HL-60 (cell line): Measurements from ENCODE around the gene TMPRSS2.

Experiments
- DNase-seq, 2 experiments: peaks; one replicate each; pipeline ENCODE4 v3.0.0-alpha.2; 2010 to 2020; ENCODE audit warnings: low read depth in 1 of 2, low spot score in 1 of 2
- H3K27ac ChIP-seq: fragments of 250-450 bp; sonication (Bioruptor Pico); replicated peaks from 2 replicates; pipeline ENCODE4 v1.5.1; 2020; ENCODE audit warnings: mild to moderate bottlenecking, moderate library complexity
- H3K27me3 ChIP-seq: fragments of 250-450 bp; sonication (Bioruptor Pico); 2 replicates; pipeline ENCODE4 v1.5.1; 2021; ENCODE audit warnings: mild to moderate bottlenecking, moderate library complexity; ENCODE audit not compliant: insufficient read depth, poor library complexity, severe bottlenecking
- H3K4me3 ChIP-seq: replicated peaks from 2 replicates; pipeline ENCODE4 v1.5.1; 2011; ENCODE audit warnings: mild to moderate bottlenecking, control low read depth, low read length; ENCODE audit not compliant: insufficient read depth
- GABPA ChIP-seq: IDR thresholded peaks from 2 replicates; pipeline ENCODE4 v1.6.1; 2012; ENCODE audit warnings: low read depth
- POLR2AphosphoS5 ChIP-seq: IDR thresholded peaks from 2 replicates; pipeline ENCODE4 v1.6.1; 2012; ENCODE audit warnings: low read depth
- SPI1 ChIP-seq: IDR thresholded peaks from 2 replicates; pipeline ENCODE4 v1.6.1; 2012; ENCODE audit warnings: low read depth, mild to moderate bottlenecking, borderline replicate concordance
- TF ChIP-seq, protein P1 (sequence below): IDR thresholded peaks from 2 replicates; pipeline ENCODE4 v1.6.1; 2012; ENCODE audit warnings: low read depth; ENCODE audit not compliant: insufficient replicate concordance
- TF ChIP-seq, protein P2 (sequence below): IDR thresholded peaks from one replicate; pipeline ENCODE4 v1.5.1; 2011; ENCODE audit warnings: low read length, control low read depth, inconsistent platforms; ENCODE audit not compliant: insufficient read depth

TMPRSS2 gene

DNA sequence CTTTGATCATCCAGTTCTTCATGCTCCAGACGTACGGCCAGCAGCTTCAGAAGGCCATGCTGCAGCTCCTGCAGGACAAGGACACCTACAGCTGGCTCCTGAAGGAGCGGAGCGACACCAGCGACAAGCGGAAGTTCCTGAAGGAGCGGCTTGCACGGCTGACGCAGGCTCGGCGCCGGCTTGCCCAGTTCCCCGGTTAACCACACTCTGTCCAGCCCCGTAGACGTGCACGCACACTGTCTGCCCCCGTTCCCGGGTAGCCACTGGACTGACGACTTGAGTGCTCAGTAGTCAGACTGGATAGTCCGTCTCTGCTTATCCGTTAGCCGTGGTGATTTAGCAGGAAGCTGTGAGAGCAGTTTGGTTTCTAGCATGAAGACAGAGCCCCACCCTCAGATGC is 49.4 kb downstream of the TMPRSS2 start:
- Histone ChIP-seq H3K27me3 (no peaks in the 10 kb centered on the region), H3K4me3 (no peak overlapping the region), H3K27ac (no peak overlapping the region)
- TF ChIP-seq, protein P1, sequence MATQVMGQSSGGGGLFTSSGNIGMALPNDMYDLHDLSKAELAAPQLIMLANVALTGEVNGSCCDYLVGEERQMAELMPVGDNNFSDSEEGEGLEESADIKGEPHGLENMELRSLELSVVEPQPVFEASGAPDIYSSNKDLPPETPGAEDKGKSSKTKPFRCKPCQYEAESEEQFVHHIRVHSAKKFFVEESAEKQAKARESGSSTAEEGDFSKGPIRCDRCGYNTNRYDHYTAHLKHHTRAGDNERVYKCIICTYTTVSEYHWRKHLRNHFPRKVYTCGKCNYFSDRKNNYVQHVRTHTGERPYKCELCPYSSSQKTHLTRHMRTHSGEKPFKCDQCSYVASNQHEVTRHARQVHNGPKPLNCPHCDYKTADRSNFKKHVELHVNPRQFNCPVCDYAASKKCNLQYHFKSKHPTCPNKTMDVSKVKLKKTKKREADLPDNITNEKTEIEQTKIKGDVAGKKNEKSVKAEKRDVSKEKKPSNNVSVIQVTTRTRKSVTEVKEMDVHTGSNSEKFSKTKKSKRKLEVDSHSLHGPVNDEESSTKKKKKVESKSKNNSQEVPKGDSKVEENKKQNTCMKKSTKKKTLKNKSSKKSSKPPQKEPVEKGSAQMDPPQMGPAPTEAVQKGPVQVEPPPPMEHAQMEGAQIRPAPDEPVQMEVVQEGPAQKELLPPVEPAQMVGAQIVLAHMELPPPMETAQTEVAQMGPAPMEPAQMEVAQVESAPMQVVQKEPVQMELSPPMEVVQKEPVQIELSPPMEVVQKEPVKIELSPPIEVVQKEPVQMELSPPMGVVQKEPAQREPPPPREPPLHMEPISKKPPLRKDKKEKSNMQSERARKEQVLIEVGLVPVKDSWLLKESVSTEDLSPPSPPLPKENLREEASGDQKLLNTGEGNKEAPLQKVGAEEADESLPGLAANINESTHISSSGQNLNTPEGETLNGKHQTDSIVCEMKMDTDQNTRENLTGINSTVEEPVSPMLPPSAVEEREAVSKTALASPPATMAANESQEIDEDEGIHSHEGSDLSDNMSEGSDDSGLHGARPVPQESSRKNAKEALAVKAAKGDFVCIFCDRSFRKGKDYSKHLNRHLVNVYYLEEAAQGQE = no peak
- TF ChIP-seq POLR2AphosphoS5 (no peak), SPI1 (no peak), GABPA (no peak)
- TF ChIP-seq, protein P2, sequence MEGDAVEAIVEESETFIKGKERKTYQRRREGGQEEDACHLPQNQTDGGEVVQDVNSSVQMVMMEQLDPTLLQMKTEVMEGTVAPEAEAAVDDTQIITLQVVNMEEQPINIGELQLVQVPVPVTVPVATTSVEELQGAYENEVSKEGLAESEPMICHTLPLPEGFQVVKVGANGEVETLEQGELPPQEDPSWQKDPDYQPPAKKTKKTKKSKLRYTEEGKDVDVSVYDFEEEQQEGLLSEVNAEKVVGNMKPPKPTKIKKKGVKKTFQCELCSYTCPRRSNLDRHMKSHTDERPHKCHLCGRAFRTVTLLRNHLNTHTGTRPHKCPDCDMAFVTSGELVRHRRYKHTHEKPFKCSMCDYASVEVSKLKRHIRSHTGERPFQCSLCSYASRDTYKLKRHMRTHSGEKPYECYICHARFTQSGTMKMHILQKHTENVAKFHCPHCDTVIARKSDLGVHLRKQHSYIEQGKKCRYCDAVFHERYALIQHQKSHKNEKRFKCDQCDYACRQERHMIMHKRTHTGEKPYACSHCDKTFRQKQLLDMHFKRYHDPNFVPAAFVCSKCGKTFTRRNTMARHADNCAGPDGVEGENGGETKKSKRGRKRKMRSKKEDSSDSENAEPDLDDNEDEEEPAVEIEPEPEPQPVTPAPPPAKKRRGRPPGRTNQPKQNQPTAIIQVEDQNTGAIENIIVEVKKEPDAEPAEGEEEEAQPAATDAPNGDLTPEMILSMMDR = no peak
- DNase-seq = no peak

DNA sequence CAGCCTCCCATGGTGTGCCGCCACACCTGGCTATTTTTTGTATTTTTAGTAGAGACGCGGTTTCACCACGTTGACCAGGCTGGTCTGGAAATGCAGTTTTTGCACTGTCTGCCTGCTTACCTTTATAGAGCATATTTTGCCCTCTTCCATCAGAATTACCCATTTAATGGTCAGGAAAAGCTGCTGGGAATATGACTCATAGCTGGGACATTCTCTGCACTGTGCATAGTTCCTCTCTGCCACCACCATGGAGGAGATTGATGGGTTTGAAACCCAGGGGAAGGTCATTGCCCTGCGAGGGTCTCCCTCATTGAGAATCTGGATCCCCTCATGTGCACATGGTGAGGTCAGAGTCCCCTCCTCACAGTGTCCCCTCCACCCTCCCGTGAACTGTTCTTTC is 49.8 kb downstream of the TMPRSS2 start:
- H3K27me3 ChIP-seq = no peaks in the 10 kb centered on the region
- H3K4me3 ChIP-seq = no peak overlapping the region
- no peak for DNase-seq
- TF ChIP-seq, protein P1 = no peak
- TF ChIP-seq, protein P2 = no peak
- no peak for TF ChIP-seq GABPA
- no peak for TF ChIP-seq POLR2AphosphoS5
- no peak for TF ChIP-seq SPI1
- no peak overlapping the region for H3K27ac ChIP-seq

DNA sequence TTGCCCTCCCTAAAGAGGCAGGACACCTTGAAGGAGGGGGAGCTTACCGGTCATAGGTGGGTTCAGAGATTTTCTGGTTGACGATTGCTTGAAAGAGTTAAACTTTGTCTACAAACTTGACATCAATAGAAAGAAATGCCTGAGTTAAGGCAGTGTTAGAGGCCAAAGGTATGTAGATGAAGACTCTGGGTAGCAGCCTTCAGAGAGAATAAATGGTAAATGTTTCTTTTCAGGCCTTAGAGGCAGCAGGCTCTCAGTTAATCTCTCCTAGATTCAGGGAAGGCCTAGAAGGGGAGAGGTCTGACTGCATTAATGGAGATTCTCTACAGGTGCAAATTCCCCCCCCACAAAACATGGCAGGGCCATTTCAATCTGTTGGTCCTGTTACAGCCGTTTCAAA is 54.2 kb downstream of the TMPRSS2 start:
- no peak overlapping the region for H3K27ac ChIP-seq
- DNase-seq = no peak

More for the DNA sequence above, 54.2 kb downstream of the TMPRSS2 start:
- Histone ChIP-seq H3K4me3 (no peak overlapping the region), H3K27me3 (no peaks in the 10 kb centered on the region)
- TF ChIP-seq, protein P2 = no peak
- TF ChIP-seq GABPA (no peak), POLR2AphosphoS5 (no peak), SPI1 (no peak)
- TF ChIP-seq, protein P1 = no peak
